WTC11 (cell line): ENCODE measurements around the gene NEUROG2. TPM values are rescaled to one million over a fixed set of nuclear protein-coding genes. Genes with fewer than 3 reads are reported as not detected.
A peak's percentile ranks its signal among the peaks of the same experiment; 100 is the strongest.

Experiments
- ATAC-seq: fragments of 200-7000 bp; cut with Tn5 transposase; 2 replicates; pipeline ENCODE4 v1.10.0; 2021; ENCODE audit warnings: mild to moderate bottlenecking, moderate library complexity
- Bru-seq: library from RNA; stranded (reverse); fragments of 400-500 nt; gene quantifications from one replicate; lab custom pipeline; 2021; lab: Mats Ljungman, UMichigan
- CTCF ChIA-PET: fragments of 300-600 bp; sonication (Branson Sonifier 250); formaldehyde crosslinking; loops from one replicate; lab custom pipeline; 2021; ENCODE audit warnings: antibody characterized with exemption; lab: Charles Lee
- POLR2A ChIA-PET: fragments of 350-600 bp; sonication (Branson Sonifier 250); formaldehyde crosslinking; loops from one replicate; lab custom pipeline; 2021; ENCODE audit warnings: antibody characterized with exemption; lab: Charles Lee
- DNase-seq: peaks from one replicate; pipeline ENCODE4 v3.0.0; 2021; ENCODE audit warnings: low spot score
- H3K27ac Mint-ChIP-seq: 2 replicates; pipeline ENCODE4 v1.8.0; 2021; ENCODE audit warnings: mixed read lengths
- H3K27me3 Mint-ChIP-seq: 2 replicates; pipeline ENCODE4 v1.8.0; 2021; ENCODE audit warnings: low read depth, mild to moderate bottlenecking, moderate library complexity, mixed read lengths
- H3K36me3 Mint-ChIP-seq: 2 replicates; pipeline ENCODE4 v1.8.0; 2021; ENCODE audit warnings: mixed read lengths
- H3K4me1 Mint-ChIP-seq: 2 replicates; pipeline ENCODE4 v1.8.0; 2022; ENCODE audit warnings: mixed read lengths
- H3K4me3 Mint-ChIP-seq: 2 replicates; pipeline ENCODE4 v1.8.0; 2021; ENCODE audit warnings: mild to moderate bottlenecking, moderate library complexity, mixed read lengths
- H3K9me3 Mint-ChIP-seq: 2 replicates; pipeline ENCODE4 v1.8.0; 2021; ENCODE audit warnings: mixed read lengths
- EMX1 ChIP-seq: fragments of 250-450 bp; sonication (Bioruptor Pico); IDR thresholded peaks from 2 replicates; pipeline ENCODE4 v1.8.0; 2021; ENCODE audit warnings: mild to moderate bottlenecking
- ESRRA ChIP-seq: sonication (generic); formaldehyde crosslinking; IDR thresholded peaks from 2 replicates; pipeline ENCODE4 v1.8.1; 2022; ENCODE audit warnings: mild to moderate bottlenecking, missing genetic modification reagents, borderline replicate concordance
- FOXJ3 ChIP-seq: sonication (generic); formaldehyde crosslinking; IDR thresholded peaks from 2 replicates; pipeline ENCODE4 v1.9.0; 2021; ENCODE audit warnings: missing genetic modification reagents, mild to moderate bottlenecking, borderline replicate concordance
- GABPB1 ChIP-seq: sonication (generic); formaldehyde crosslinking; IDR thresholded peaks from 2 replicates; pipeline ENCODE4 v1.8.1; 2023; ENCODE audit warnings: mild to moderate bottlenecking, missing genetic modification reagents
- NFATC4 ChIP-seq: fragments of 250-450 bp; sonication (Bioruptor Pico); IDR thresholded peaks from 2 replicates; pipeline ENCODE4 v1.9.0; 2021; ENCODE audit warnings: mild to moderate bottlenecking
- NFE2L1 ChIP-seq: sonication (generic); formaldehyde crosslinking; IDR thresholded peaks from 2 replicates; pipeline ENCODE4 v1.8.1; 2023; ENCODE audit warnings: missing genetic modification reagents
- OVOL2 ChIP-seq: fragments of 250-450 bp; sonication (Bioruptor Pico); IDR thresholded peaks from 2 replicates; pipeline ENCODE4 v1.9.0; 2021; ENCODE audit warnings: mild to moderate bottlenecking, borderline replicate concordance
- ZNF138 ChIP-seq: sonication (generic); formaldehyde crosslinking; conservative IDR thresholded peaks from 2 replicates; pipeline ENCODE4 v1.8.1; 2022; ENCODE audit warnings: mild to moderate bottlenecking, moderate library complexity, missing genetic modification reagents
- ZNF219 ChIP-seq: sonication (generic); formaldehyde crosslinking; IDR thresholded peaks from 2 replicates; pipeline ENCODE4 v1.8.0; 2023; ENCODE audit warnings: missing genetic modification reagents, mild to moderate bottlenecking, borderline replicate concordance
- ZNF317 ChIP-seq: sonication (generic); formaldehyde crosslinking; IDR thresholded peaks from 2 replicates; pipeline ENCODE4 v1.8.1; 2023; ENCODE audit warnings: low read depth, mild to moderate bottlenecking, moderate library complexity, missing genetic modification reagents, borderline replicate concordance
- long read RNA-seq, 3 experiments: library from RNA in 1 of 3; library from capped mRNA in 1 of 3; library from polyadenylated mRNA in 1 of 3; unstranded in 2 of 3; stranded (forward) in 1 of 3; transcript quantifications; one replicate each; pipeline ENCODE4 v2.0.0, GENCODE V29; 2021
- total RNA-seq: library from RNA; stranded (reverse); gene quantifications from 3 replicates; pipeline ENCODE4 v1.2.3, GENCODE V29; 2021
- TF ChIP-seq, protein P1 (sequence below): sonication (generic); formaldehyde crosslinking; conservative IDR thresholded peaks from 2 replicates; pipeline ENCODE4 v1.8.1; 2022; ENCODE audit warnings: mild to moderate bottlenecking, missing genetic modification reagents
- TF ChIP-seq, protein P2 (sequence below): sonication (generic); formaldehyde crosslinking; IDR thresholded peaks from 2 replicates; pipeline ENCODE4 v1.8.1; 2022; ENCODE audit warnings: mild to moderate bottlenecking, missing genetic modification reagents, moderate library complexity, borderline replicate concordance
- TF ChIP-seq, protein P3 (sequence below): fragments of 250-450 bp; sonication (Bioruptor Pico); IDR thresholded peaks from 2 replicates; pipeline ENCODE4 v1.9.0; 2021; ENCODE audit warnings: moderate library complexity, mild to moderate bottlenecking, inconsistent platforms, borderline replicate concordance
- TF ChIP-seq, protein P4 (sequence below): fragments of 200-600 bp; IDR thresholded peaks from 2 replicates; pipeline ENCODE4 v1.8.0; 2022; ENCODE audit warnings: antibody characterized with exemption

The NEUROG2 gene
- total RNA-seq: 0.09 TPM in 2 of 3 replicates, not detected in the other
- not detected for Bru-seq, nascent RNA
- long read RNA-seq, experiment 1: 0 reads
- long read RNA-seq, experiment 2: 0 reads
- long read RNA-seq, experiment 3: 0 reads

DNA sequence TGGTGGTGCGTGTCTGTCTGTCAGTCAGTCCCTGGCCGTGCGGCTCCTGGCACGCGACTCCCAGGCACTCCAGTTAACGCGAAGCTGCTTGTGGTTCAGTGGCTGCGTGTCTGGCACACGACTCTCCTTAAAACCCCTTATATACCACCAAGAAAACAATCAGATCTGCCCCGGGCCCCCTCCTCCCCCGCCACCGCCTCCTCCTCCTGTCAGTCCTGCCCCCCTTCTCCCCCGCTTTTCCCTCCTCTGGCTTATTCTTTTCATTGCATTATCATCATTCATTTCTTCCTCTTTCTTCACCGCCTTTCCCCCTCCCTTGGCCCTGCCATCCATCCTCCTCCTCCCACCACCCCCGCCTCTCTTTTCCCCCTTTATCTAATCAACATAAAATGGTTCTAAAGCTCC lies at the start of gene NEUROG2:
Gene NEUROG2 (minus strand): TSS at position 115 of the 405 bp plus-strand sequence. CDS start 705 bp downstream, outside the sequence.
- CTCF ChIA-PET: interaction anchor here (0.6 to 2.7 kb wide), 17 partner anchors 8 to 1878 kb away, joined by 3 to 11 read pairs (median 4); no protein-coding TSS in a partner anchor
- POLR2A ChIA-PET: interaction anchor here (0.6 to 1.0 kb wide), 3 partner anchors 129 to 309 kb away, joined by 3 to 5 read pairs (median 4); no protein-coding TSS in a partner anchor
- no peak for TF ChIP-seq FOXJ3
- TF ChIP-seq, protein P1, sequence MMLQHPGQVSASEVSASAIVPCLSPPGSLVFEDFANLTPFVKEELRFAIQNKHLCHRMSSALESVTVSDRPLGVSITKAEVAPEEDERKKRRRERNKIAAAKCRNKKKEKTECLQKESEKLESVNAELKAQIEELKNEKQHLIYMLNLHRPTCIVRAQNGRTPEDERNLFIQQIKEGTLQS (CRISPR knock-in tag): no peak
- no peak for TF ChIP-seq ESRRA (CRISPR knock-in tag)
- TF ChIP-seq, protein P2, sequence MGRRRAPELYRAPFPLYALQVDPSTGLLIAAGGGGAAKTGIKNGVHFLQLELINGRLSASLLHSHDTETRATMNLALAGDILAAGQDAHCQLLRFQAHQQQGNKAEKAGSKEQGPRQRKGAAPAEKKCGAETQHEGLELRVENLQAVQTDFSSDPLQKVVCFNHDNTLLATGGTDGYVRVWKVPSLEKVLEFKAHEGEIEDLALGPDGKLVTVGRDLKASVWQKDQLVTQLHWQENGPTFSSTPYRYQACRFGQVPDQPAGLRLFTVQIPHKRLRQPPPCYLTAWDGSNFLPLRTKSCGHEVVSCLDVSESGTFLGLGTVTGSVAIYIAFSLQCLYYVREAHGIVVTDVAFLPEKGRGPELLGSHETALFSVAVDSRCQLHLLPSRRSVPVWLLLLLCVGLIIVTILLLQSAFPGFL (CRISPR knock-in tag): no peak
- TF ChIP-seq, protein P3, sequence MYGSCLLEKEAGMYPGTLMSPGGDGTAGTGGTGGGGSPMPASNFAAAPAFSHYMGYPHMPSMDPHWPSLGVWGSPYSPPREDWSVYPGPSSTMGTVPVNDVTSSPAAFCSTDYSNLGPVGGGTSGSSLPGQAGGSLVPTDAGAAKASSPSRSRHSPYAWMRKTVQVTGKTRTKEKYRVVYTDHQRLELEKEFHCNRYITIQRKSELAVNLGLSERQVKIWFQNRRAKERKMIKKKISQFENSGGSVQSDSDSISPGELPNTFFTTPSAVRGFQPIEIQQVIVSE (CRISPR knock-in tag): no peak
- no peak for TF ChIP-seq ZNF219 (CRISPR knock-in tag)
- TF ChIP-seq NFE2L1 (CRISPR knock-in tag): no peak
- no peak for TF ChIP-seq EMX1 (CRISPR knock-in tag)
- no peak for TF ChIP-seq GABPB1
- no peak for TF ChIP-seq NFATC4 (CRISPR knock-in tag)
- Mint-ChIP-seq H3K27me3 (peaks cover 100% of the 10 kb centered on the region), H3K9me3 (no peaks in the 10 kb centered on the region), H3K36me3 (no peaks in the 10 kb centered on the region), H3K27ac (no peak within 1 kb of the TSS; the same call in 1 of the 2 replicates), H3K4me1 (peaks cover 58% of the 10 kb centered on the region), H3K4me3 (peak within 1 kb of the TSS; percentile 88)
- DNase-seq (peak; percentile 13), ATAC-seq (no peak)

DNA sequence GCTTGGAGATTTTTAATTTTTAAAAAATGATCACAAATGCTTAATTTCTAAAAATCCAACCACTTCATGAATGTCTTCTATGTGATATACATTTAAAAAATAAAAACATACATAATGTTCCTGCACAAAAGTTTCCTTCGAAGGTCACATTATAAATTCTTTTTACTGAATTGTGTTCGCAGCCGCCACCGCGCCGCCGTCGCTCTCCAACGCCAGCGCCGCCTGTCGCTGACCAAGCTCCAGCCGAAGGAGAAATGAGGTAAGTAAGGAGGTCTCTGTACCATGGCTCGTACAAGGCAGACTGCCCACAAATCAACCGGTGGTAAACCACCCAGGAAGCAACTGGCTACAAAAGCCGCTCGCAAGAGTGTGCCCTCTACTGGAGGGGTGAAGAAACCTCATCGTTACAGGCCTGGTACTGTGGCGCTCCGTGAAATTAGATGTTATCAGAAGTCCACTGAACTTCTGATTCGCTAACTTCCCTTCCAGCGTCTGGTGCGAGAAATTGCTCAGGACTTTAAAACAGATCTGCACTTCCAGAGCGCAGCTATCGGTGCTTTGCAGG lies 48.8 kb upstream of the NEUROG2 start:
- Mint-ChIP-seq H3K36me3 (peaks cover 25% of the 10 kb centered on the region), H3K27ac (no peak overlapping the region), H3K4me3 (no peak overlapping the region), H3K9me3 (peaks cover 4% of the 10 kb centered on the region; the same call in 1 of the 2 replicates), H3K27me3 (no peaks in the 10 kb centered on the region), H3K4me1 (no peaks in the 10 kb centered on the region)
- peak; percentile 31 for DNase-seq
- ChIA-PET POLR2A (no interaction called here), CTCF (interaction anchor here (1.9 kb wide), 1 partner anchor 41 kb away, joined by 4 read pairs; no protein-coding TSS in a partner anchor)
- ATAC-seq: no peak
- TF ChIP-seq, protein P4, sequence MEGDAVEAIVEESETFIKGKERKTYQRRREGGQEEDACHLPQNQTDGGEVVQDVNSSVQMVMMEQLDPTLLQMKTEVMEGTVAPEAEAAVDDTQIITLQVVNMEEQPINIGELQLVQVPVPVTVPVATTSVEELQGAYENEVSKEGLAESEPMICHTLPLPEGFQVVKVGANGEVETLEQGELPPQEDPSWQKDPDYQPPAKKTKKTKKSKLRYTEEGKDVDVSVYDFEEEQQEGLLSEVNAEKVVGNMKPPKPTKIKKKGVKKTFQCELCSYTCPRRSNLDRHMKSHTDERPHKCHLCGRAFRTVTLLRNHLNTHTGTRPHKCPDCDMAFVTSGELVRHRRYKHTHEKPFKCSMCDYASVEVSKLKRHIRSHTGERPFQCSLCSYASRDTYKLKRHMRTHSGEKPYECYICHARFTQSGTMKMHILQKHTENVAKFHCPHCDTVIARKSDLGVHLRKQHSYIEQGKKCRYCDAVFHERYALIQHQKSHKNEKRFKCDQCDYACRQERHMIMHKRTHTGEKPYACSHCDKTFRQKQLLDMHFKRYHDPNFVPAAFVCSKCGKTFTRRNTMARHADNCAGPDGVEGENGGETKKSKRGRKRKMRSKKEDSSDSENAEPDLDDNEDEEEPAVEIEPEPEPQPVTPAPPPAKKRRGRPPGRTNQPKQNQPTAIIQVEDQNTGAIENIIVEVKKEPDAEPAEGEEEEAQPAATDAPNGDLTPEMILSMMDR: peak; percentile 39; the same call in 1 of the 2 replicates
- TF ChIP-seq ZNF138 (CRISPR knock-in tag): no peak

DNA sequence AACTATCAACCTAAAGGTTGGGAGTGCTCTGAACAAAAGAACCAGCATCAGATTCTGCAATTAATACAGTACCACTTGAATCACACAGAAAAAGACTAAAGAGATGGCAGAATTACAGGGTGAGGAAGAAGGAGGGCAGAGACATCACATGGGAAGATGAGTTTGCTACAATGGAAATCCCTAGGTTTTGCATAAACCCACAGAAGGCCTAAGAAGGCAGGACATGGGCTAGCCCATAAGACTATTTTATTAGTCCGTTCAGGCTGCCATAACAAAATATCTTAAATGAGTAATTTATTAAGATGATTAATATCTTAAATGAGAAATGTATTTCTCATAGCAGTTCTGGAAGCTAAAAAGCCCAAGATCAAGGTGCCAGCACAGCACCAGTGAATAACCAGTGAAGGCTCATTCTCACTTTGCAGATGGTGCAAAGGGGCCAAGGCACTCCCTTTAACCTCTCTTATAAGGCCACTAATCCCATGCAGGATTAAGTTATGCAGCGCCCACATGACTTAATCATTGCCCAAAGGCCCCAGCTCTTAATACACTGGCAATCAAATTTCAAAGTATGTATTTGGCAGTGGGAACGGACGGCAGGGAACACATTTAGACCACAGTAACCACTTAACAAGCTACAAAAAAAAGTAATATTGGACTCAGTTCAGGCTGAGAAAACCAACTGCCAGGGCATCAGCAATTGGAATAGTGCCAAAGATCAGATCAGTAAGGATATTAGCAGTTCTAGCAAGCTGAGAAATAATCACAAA lies 47.6 kb upstream of the NEUROG2 start:
- ChIA-PET CTCF (interaction anchor here (0.5 to 1.9 kb wide), 3 partner anchors 40 to 328 kb away, joined by 3 to 4 read pairs (median 4); no protein-coding TSS in a partner anchor), POLR2A (no interaction called here)
- DNase-seq (no peak), ATAC-seq (no peak)
- Mint-ChIP-seq H3K9me3 (peaks cover 4% of the 10 kb centered on the region; the same call in 1 of the 2 replicates), H3K4me3 (no peak overlapping the region), H3K4me1 (no peaks in the 10 kb centered on the region), H3K27me3 (no peaks in the 10 kb centered on the region), H3K27ac (no peak overlapping the region), H3K36me3 (peaks cover 28% of the 10 kb centered on the region)
- TF ChIP-seq OVOL2 (no peak), ZNF317 (no peak)
